Smooth muscle cell of the pulmonary artery (primary cell): ENCODE data around the gene ZC3HAV1L. TPM values are rescaled to one million over a fixed set of nuclear protein-coding genes. Genes with fewer than 3 reads are reported as not detected.

Experiments used
- total RNA-seq: library from RNA; depleted of rRNA; stranded (reverse); fragments of >200 nt; gene quantifications from 2 replicates; pipeline ENCODE4 v1.2.3, GENCODE V29; 2014

Gene ZC3HAV1L, protein sequence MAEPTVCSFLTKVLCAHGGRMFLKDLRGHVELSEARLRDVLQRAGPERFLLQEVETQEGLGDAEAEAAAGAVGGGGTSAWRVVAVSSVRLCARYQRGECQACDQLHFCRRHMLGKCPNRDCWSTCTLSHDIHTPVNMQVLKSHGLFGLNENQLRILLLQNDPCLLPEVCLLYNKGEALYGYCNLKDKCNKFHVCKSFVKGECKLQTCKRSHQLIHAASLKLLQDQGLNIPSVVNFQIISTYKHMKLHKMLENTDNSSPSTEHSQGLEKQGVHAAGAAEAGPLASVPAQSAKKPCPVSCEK
- 17.9 and 23.7 TPM in 2 replicates for total RNA-seq

GRCh38 chr7:139035586-139036353, at the start of gene ZC3HAV1L:
Gene ZC3HAV1L, minus strand, starts transcription at chr7:139036042. Its CDS starts 25 bp downstream, at chr7:139036017.

GRCh38 chr7:138981332-138982203, 54.3 kb downstream of the ZC3HAV1L start, which contains the start of gene KIAA1549:
Gene KIAA1549, minus strand, starts transcription at chr7:138981389. Its CDS starts 120 bp downstream, at chr7:138981269.

Other genes with a start within 250 kb of the ZC3HAV1L start
- gene TMEM213, start 238.0 kb downstream of the ZC3HAV1L start, total RNA-seq = not detected in 2 replicates
- gene ATP6V0A4, start 237.8 kb downstream of the ZC3HAV1L start, total RNA-seq = 0.10 TPM in 1 of 2 replicates, not detected in the other
- 0.85 and 1.6 TPM in 2 replicates for gene KIAA1549, start 54.7 kb downstream of the ZC3HAV1L start, total RNA-seq
- gene ZC3HAV1, start 73.7 kb upstream of the ZC3HAV1L start, total RNA-seq = 39.7 and 42.8 TPM in 2 replicates
- gene UBN2, start 195.2 kb upstream of the ZC3HAV1L start, total RNA-seq = 6.2 and 6.9 TPM in 2 replicates